Thoracic aorta (tissue), 2 donors: ENCODE measurements around the gene IGF1. TPM values are rescaled to one million over a fixed set of nuclear protein-coding genes. Genes with fewer than 3 reads are reported as not detected.

Experiments used
- ATAC-seq: fragments of 150-250 bp; one replicate; pipeline ENCODE4 v1.8.0; 2017; ENCODE audit warnings: low read depth; ENCODE audit not compliant: insufficient number of reproducible peaks, low FRiP score
- DNase-seq: peaks from one replicate; pipeline ENCODE4 v3.0.0-alpha.2; 2020; ENCODE audit warnings: low spot score
- H3K27ac ChIP-seq, 2 donors: fragments of 200-600 bp; sonication (generic); 1 replicate in 1 of 2; 2 replicates in 1 of 2; pipeline ENCODE4 v1.5.1; 2016; ENCODE audit warnings: mild to moderate bottlenecking in 2 of 2, moderate library complexity in 2 of 2
- H3K27me3 ChIP-seq: fragments of 200-600 bp; sonication (generic); replicated peaks from 2 replicates; pipeline ENCODE4 v1.6.0; 2016; ENCODE audit warnings: mild to moderate bottlenecking; ENCODE audit not compliant: insufficient read depth
- H3K36me3 ChIP-seq: fragments of 200-600 bp; sonication (generic); one replicate; pipeline ENCODE4 v1.5.1; 2016
- H3K4me1 ChIP-seq, 2 donors: fragments of 200-600 bp; sonication (generic); 1 replicate in 1 of 2; 2 replicates in 1 of 2; pipeline versions ENCODE4 v1.5.1 to v1.6.0; 2016; ENCODE audit warnings: low read depth in 2 of 2, mild to moderate bottlenecking in 1 of 2; ENCODE audit not compliant: control insufficient read depth in 1 of 2
- H3K4me3 ChIP-seq: fragments of 200-600 bp; sonication (generic); 2 replicates; pipeline ENCODE4 v1.5.1; 2016; ENCODE audit warnings: mild to moderate bottlenecking
- H3K9me3 ChIP-seq: fragments of 200-600 bp; sonication (generic); 2 replicates; pipeline ENCODE4 v1.5.1; 2016
- CTCF ChIP-seq: fragments of 200-600 bp; sonication (generic); IDR thresholded peaks from one replicate; pipeline ENCODE4 v1.5.1; 2019; ENCODE audit warnings: antibody characterized with exemption
- total RNA-seq, 2 donors: library from RNA; depleted of rRNA; stranded (reverse); fragments of >200 nt; gene quantifications; one replicate each; pipeline versions ENCODE4 v1.1.0 to v1.2.3, GENCODE V29; 2016

The IGF1 gene
- total RNA-seq, 2 donors from 2014 or later = 37.9 to 44.0 TPM

- no peak for TF ChIP-seq CTCF
- Histone ChIP-seq H3K9me3 (no peaks in the 10 kb centered on the region), H3K4me3 (no peak overlapping the region), H3K4me1 (peaks cover 0 to 6% of the 10 kb centered on the region in 2 donors), H3K27me3 (no peaks in the 10 kb centered on the region), H3K36me3 (no peaks in the 10 kb centered on the region), H3K27ac (no peak overlapping the region)
- ATAC-seq (no peak), DNase-seq (no peak)
Measured at GRCh38 chr12:102487226-102487625, 6.9 kb upstream of the IGF1 start.

GRCh38 chr12:102486153-102486552 lies 5.8 kb upstream of the IGF1 start:
- Histone ChIP-seq H3K36me3 (no peaks in the 10 kb centered on the region), H3K27ac (no peak overlapping the region), H3K27me3 (no peaks in the 10 kb centered on the region), H3K9me3 (no peaks in the 10 kb centered on the region), H3K4me3 (no peak overlapping the region), H3K4me1 (peaks cover 0 to 6% of the 10 kb centered on the region in 2 donors)
- ATAC-seq (no peak), DNase-seq (no peak)
- no peak for TF ChIP-seq CTCF

- no peak overlapping the region for H3K27ac ChIP-seq
- ATAC-seq (peak; percentile 54), DNase-seq (no peak)
- no peaks in the 10 kb centered on the region for H3K27me3 ChIP-seq
- H3K4me3 ChIP-seq = peak overlapping the region; percentile 65
- no peaks in the 10 kb centered on the region for H3K9me3 ChIP-seq
- no peaks in the 10 kb centered on the region for H3K36me3 ChIP-seq
- H3K4me1 ChIP-seq = peaks cover 9 to 22% of the 10 kb centered on the region in 2 donors
- TF ChIP-seq CTCF = peak; percentile 90
Measured at GRCh38 chr12:102484428-102484958, 4.1 kb upstream of the IGF1 start.

GRCh38 chr12:102484017-102484416 lies 3.7 kb upstream of the IGF1 start:
- Histone ChIP-seq H3K27ac (no peak overlapping the region), H3K36me3 (no peaks in the 10 kb centered on the region), H3K9me3 (no peaks in the 10 kb centered on the region), H3K4me3 (peak overlapping the region; percentile 65), H3K27me3 (no peaks in the 10 kb centered on the region), H3K4me1 (peaks cover 11 to 27% of the 10 kb centered on the region in 2 donors)
- ATAC-seq (no peak), DNase-seq (no peak)
- TF ChIP-seq CTCF = no peak

- peaks cover 11 to 33% of the 10 kb centered on the region in 2 donors for H3K4me1 ChIP-seq
- ATAC-seq (no peak), DNase-seq (no peak)
- no peak for TF ChIP-seq CTCF
- H3K36me3 ChIP-seq = no peaks in the 10 kb centered on the region
- H3K9me3 ChIP-seq = no peaks in the 10 kb centered on the region
- H3K4me3 ChIP-seq = no peak overlapping the region
- no peak overlapping the region for H3K27ac ChIP-seq
- H3K27me3 ChIP-seq = no peaks in the 10 kb centered on the region
Measured at GRCh38 chr12:102483466-102483865, 3.1 kb upstream of the IGF1 start.
